HG03521 (cell line): ENCODE measurements around the gene DAGLA.
"Not testable (repeated sequence)": the region's sequence is repeated elsewhere in the genome, so short reads cannot be mapped to it uniquely, and the experiment has no call there.

ENCODE experiments used
- ATAC-seq: cut with Tn5 transposase; IDR thresholded peaks from one replicate; pipeline ENCODE4 v1.9.1; 2021; ENCODE audit warnings: mild to moderate bottlenecking, moderate library complexity; ENCODE audit not compliant: unreplicated experiment

The DAGLA gene

GRCh38 chr11:61679893-61680621 lies at the start of gene DAGLA:
Gene DAGLA, plus strand, starts transcription at chr11:61680391. Its CDS starts 39,765 bp downstream, at chr11:61720156.
- ATAC-seq, result no peak

GRCh38 chr11:61632096-61632495 lies 48.1 kb upstream of the DAGLA start:
- no peak for ATAC-seq

GRCh38 chr11:61635304-61635703 lies 44.9 kb upstream of the DAGLA start:
- ATAC-seq, result no peak

DNA sequence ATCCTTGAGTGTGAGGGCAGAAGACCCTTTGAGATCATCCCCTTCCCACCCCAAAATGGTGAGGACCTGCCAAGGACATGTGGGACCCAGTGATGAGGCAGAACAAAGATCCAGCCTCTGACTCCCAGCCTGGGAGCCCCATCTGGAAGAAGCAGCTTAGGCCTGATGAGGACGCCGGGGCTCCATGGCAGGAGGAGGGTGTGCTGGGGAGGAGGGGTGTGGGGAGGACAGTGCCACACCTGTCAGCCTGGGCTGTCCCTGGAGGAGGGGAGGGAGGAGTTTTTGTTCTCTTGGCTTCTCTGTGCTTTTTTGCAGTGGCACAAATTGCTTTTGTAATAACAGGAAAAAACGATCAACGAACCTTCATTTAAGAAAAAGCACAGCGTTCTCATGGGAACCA lies 44.4 kb upstream of the DAGLA start:
- ATAC-seq, result no peak

- ATAC-seq, result no peak
These were observed 43.5 kb upstream of the DAGLA start for GRCh38 chr11:61636676-61637075.

GRCh38 chr11:61637277-61637676 lies 42.9 kb upstream of the DAGLA start:
- ATAC-seq, result no peak

GRCh38 chr11:61639816-61640443 lies 40.3 kb upstream of the DAGLA start:
- no peak for ATAC-seq

GRCh38 chr11:61642162-61642561 lies 38.0 kb upstream of the DAGLA start:
- no peak for ATAC-seq

DNA sequence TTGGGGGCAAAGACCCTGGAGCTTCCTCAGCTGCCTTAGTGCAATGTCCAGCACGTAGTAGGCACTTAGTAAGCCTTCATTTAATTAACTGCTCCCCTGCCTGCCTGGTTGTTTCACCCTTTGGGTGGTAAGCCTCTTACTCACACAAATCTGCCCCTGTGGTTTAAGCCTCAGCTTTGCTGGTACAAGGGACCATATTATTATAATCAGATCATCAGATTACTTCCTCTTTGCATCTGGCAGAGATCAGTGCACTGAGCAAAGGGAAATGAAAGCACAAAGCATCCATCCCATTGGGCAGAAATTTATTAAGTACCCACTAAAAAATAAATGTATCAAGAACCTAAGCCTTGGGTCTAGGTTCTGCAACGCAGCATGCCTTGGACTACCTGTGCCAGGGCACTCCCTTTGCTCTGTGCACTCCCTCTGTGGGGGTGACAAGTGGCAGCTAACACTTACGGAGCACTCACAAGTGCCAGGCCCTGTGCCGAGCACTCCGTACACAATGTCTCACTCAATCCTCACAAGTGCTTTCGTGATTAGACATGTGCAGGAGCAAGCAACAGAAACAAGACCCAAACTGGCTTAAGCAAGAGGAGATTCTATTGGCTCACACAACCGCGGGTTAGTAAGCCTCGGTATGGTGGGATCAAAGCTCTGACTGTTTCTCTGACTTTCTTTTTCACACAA lies 34.9 kb upstream of the DAGLA start:
- ATAC-seq, result no peak

- no peak for ATAC-seq
These were observed 32.7 kb upstream of the DAGLA start for GRCh38 chr11:61647529-61647928.

- ATAC-seq, result no peak
These were observed 29.2 kb upstream of the DAGLA start for GRCh38 chr11:61650781-61651571.

DNA sequence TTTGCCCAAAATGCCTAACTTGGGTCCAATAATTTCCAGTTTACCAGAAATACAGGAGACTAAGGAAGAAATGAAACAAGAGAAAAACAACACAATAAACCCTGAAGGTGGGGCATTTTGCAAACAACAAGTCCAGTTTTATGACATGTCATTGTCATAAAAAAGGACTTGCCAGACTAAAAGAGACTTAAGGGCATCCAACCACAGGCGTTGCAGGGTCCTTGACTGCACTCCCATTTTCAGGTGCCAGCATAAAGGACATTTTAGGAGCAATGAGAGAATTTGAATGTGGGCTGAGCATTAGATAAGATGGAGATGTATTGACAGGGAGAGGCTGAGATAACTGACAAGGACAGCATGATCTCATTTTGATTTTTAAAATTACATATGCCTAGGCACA lies 28.1 kb upstream of the DAGLA start:
- ATAC-seq, result no peak

DNA sequence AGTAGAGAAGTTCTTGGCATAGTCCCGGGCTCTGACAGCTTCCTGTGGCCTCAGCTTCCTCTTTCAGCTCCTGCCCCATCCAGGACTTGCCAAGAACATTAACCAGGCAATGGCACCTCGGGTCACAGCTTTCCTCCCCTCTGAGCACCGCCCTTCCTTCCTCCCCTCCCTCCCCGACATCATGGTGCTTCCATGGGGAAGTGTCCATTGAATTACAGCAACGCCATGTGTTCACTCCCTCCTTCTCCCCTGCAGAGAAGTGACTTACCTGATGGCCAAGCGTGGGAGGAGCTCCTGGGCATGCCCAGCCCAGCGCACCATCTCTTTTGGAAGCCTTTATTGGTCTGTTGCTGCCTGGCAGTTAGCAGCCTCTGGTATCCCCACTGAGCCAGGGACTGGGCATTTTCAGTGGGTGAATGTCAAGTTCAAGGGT lies 25.8 kb upstream of the DAGLA start:
- no peak for ATAC-seq

- ATAC-seq, result not testable (repeated sequence)
These were observed 24.7 kb upstream of the DAGLA start for GRCh38 chr11:61655266-61656159.

GRCh38 chr11:61656347-61657077 lies 23.7 kb upstream of the DAGLA start:
- ATAC-seq, result no peak

DNA sequence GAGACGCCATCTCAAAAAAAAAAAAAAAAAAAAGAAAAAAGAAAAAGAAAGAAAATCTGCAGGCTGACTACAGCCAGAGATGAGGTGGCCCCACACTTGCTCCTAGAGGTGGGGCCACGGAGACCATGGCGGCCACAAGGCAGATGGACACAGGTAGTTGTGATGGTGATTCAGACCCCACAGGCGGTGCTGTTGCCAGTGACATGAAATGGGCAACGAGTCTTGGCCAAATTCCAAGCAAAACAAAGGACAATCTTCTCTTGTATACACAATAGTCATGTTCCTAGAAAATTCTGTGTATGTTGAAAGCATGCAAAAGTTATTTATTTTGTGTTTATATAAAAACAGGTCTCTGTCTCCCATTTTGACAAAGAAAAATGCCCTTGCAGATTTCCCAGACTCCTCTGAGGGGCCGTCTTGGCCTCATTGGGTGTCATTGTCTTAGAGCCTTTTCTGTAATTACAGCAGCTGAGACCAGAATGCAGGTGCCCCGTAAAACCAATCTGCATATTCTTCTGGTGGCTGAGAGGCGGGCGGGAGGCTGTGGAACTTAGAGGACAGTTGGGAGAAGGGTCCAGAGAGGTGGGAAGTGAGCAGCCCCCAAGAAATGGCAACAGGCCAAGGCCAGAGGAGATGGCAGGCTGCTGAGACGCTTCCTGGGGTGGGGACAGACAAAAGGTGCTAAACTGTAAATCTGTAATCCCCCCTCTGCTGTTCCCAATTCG lies 22.5 kb upstream of the DAGLA start:
- no peak for ATAC-seq

GRCh38 chr11:61659413-61660196 lies 20.6 kb upstream of the DAGLA start:
- ATAC-seq, result no peak

GRCh38 chr11:61660997-61661396 lies 19.2 kb upstream of the DAGLA start:
- not testable (repeated sequence) for ATAC-seq
